H1 (cell line): ENCODE results near the gene ZNF74. TPM values are rescaled to one million over a fixed set of nuclear protein-coding genes. Genes with fewer than 3 reads are reported as not detected.

Experiments
- ATF3 ChIP-seq: IDR thresholded peaks from 2 replicates; pipeline ENCODE4 v1.6.1; 2011; ENCODE audit warnings: low read depth, mild to moderate bottlenecking, low read length; ENCODE audit not compliant: insufficient read depth
- BCL11A ChIP-seq, 2 experiments: IDR thresholded peaks; one replicate each; pipeline ENCODE4 v1.6.1; 2011; ENCODE audit warnings: low read depth in 2 of 2, low read length in 2 of 2, mild to moderate bottlenecking in 2 of 2
- EGR1 ChIP-seq: IDR thresholded peaks from 2 replicates; pipeline ENCODE4 v1.6.1; 2011; ENCODE audit warnings: low read depth, low read length, borderline replicate concordance
- polyA plus RNA-seq, 7 experiments: library from polyadenylated mRNA; depleted of rRNA in 3 of 7; stranded (reverse) in 5 of 7; unstranded in 2 of 7; fragments of >200 nt in 5 of 7; fragments of 200-250 nt in 2 of 7; gene quantifications; 1 replicate in 5 of 7; 2 replicates in 1 of 7; 4 replicates in 1 of 7; pipeline versions ENCODE4 v1.2.1 to v1.2.3, GENCODE V29; 2011 to 2013; ENCODE audit warnings: missing spikeins in 2 of 7, mixed read lengths in 2 of 7
- total RNA-seq: library from RNA; stranded (reverse); fragmentation: NEBNext Ultra II Directional; extraction: Animal tissue kit (Norgen Biotek cat#: 25700); gene quantifications from 2 replicates; pipeline ENCODE4 v1.2.1, GENCODE V29; 2021

The ZNF74 gene
- total and polyA plus RNA-seq, 2 of the 8 experiments (the other 6 are each of a cell fraction or from before 2014, with no cell fraction given) = 29.7 to 45.7 TPM

- TF ChIP-seq ATF3 (no peak), EGR1 (no peak), BCL11A (IDR thresholded peaks at IDR 0.05; ENCODE audit: low read depth in 2 of 2, low read length in 2 of 2) (no peak)
- TF ChIP-seq, all 59 proteins: peak for 0
These were observed 25.7 kb downstream of the ZNF74 start (continued) for GRCh38 chr22:20419664-20419951.
